PC-9 (cell line): ENCODE measurements around the gene PDE7B.

Experiments
- CTCF ChIP-seq: fragments of 200-600 bp; sonication (generic); conservative IDR thresholded peaks from 2 replicates; pipeline ENCODE4 v1.6.1; 2017; ENCODE audit warnings: mixed run types, antibody characterized with exemption, mild to moderate bottlenecking, moderate library complexity
- EZH2 ChIP-seq: fragments of 200-600 bp; sonication (generic); IDR thresholded peaks from 2 replicates; pipeline ENCODE4 v1.8.0; 2017; ENCODE audit warnings: antibody characterized with exemption, low read depth

- TF ChIP-seq CTCF (no peak), EZH2 (no peak)
Measured at GRCh38 chr6:136089876-136090275, 238.4 kb downstream of the PDE7B start.
